Chondrocyte (in vitro differentiated cells): ENCODE measurements around the gene PACS2. TPM values are rescaled to one million over a fixed set of nuclear protein-coding genes. Genes with fewer than 3 reads are reported as not detected.

ENCODE experiments used
- DNase-seq: peaks from one replicate; pipeline ENCODE4 v3.0.0; 2021; ENCODE audit warnings: mixed read lengths, low spot score
- H3K27ac Mint-ChIP-seq: one replicate; pipeline ENCODE4 v1.8.0; 2021; ENCODE audit warnings: mild to moderate bottlenecking, moderate library complexity, mixed read lengths; ENCODE audit not compliant: unreplicated experiment
- H3K27me3 Mint-ChIP-seq: 2 replicates; pipeline ENCODE4 v1.8.0; 2021; ENCODE audit warnings: low read depth, mixed read lengths
- H3K36me3 Mint-ChIP-seq: 2 replicates; pipeline ENCODE4 v1.8.0; 2021; ENCODE audit warnings: low read depth, mixed read lengths
- H3K4me1 Mint-ChIP-seq: 2 replicates; pipeline ENCODE4 v1.8.0; 2021; ENCODE audit warnings: low read depth, mild to moderate bottlenecking, mixed read lengths
- H3K4me3 Mint-ChIP-seq: one replicate; pipeline ENCODE4 v1.8.0; 2021; ENCODE audit warnings: mild to moderate bottlenecking, moderate library complexity, mixed read lengths; ENCODE audit not compliant: unreplicated experiment
- H3K9me3 Mint-ChIP-seq: 2 replicates; pipeline ENCODE4 v1.8.0; 2021; ENCODE audit warnings: low read depth, mixed read lengths
- CTCF ChIP-seq: fragments of 200-600 bp; sonication (generic); IDR thresholded peaks from 2 replicates; pipeline ENCODE4 v1.5.0; 2021; ENCODE audit warnings: antibody characterized with exemption, mild to moderate bottlenecking, moderate library complexity
- total RNA-seq: library from RNA; stranded (reverse); gene quantifications from 3 replicates; pipeline ENCODE4 v1.2.1, GENCODE V29; 2021

Gene PACS2
- total RNA-seq, 1 donor from 2014 or later: 82.6 TPM

- Mint-ChIP-seq H3K27ac (no peak overlapping the region), H3K4me3 (no peak overlapping the region)
- peak; percentile 67 for DNase-seq
Observed at GRCh38 chr14:105387530-105387922, 73.0 kb downstream of the PACS2 start.

GRCh38 chr14:105388110-105388951 is 73.8 kb downstream of the PACS2 start:
- H3K4me3 Mint-ChIP-seq: no peak overlapping the region
- DNase-seq: peak; percentile 70
- no peaks in the 10 kb centered on the region for H3K9me3 Mint-ChIP-seq
- peaks cover 10% of the 10 kb centered on the region for H3K36me3 Mint-ChIP-seq
- H3K4me1 Mint-ChIP-seq: no peaks in the 10 kb centered on the region
- H3K27me3 Mint-ChIP-seq: no peaks in the 10 kb centered on the region
- no peak overlapping the region for H3K27ac Mint-ChIP-seq
- no peak for TF ChIP-seq CTCF

More at GRCh38 chr14:105387530-105387922, 73.0 kb downstream of the PACS2 start:
- no peaks in the 10 kb centered on the region for H3K9me3 Mint-ChIP-seq
- peaks cover 10% of the 10 kb centered on the region for H3K36me3 Mint-ChIP-seq
- no peaks in the 10 kb centered on the region for H3K4me1 Mint-ChIP-seq
- no peaks in the 10 kb centered on the region for H3K27me3 Mint-ChIP-seq
- TF ChIP-seq CTCF: no peak

- Mint-ChIP-seq H3K4me3 (no peak overlapping the region), H3K27ac (no peak overlapping the region), H3K9me3 (no peaks in the 10 kb centered on the region), H3K27me3 (no peaks in the 10 kb centered on the region), H3K4me1 (no peaks in the 10 kb centered on the region), H3K36me3 (peaks cover 6% of the 10 kb centered on the region)
- DNase-seq: peak; percentile 72
- no peak for TF ChIP-seq CTCF
Observed at GRCh38 chr14:105388976-105389375, 74.4 kb downstream of the PACS2 start.

- no peak for TF ChIP-seq CTCF
- H3K36me3 Mint-ChIP-seq: peaks cover 6% of the 10 kb centered on the region
- H3K4me3 Mint-ChIP-seq: no peak overlapping the region
- H3K27ac Mint-ChIP-seq: no peak overlapping the region
- no peaks in the 10 kb centered on the region for H3K9me3 Mint-ChIP-seq
- peak; percentile 88 for DNase-seq
- H3K4me1 Mint-ChIP-seq: no peaks in the 10 kb centered on the region
- no peaks in the 10 kb centered on the region for H3K27me3 Mint-ChIP-seq
Observed at GRCh38 chr14:105389534-105389933, 75.0 kb downstream of the PACS2 start.

- Mint-ChIP-seq H3K9me3 (no peaks in the 10 kb centered on the region), H3K27me3 (no peaks in the 10 kb centered on the region), H3K4me3 (no peak overlapping the region), H3K36me3 (peaks cover 6% of the 10 kb centered on the region), H3K4me1 (no peaks in the 10 kb centered on the region), H3K27ac (no peak overlapping the region)
- peak; percentile 72 for DNase-seq
- TF ChIP-seq CTCF: no peak
Observed at GRCh38 chr14:105389976-105390848, 75.7 kb downstream of the PACS2 start.
